Pancreas (tissue), 10 donors: ENCODE results near the gene VPS26B. TPM values are rescaled to one million over a fixed set of nuclear protein-coding genes. Genes with fewer than 3 reads are reported as not detected.
"Not testable (repeated sequence)": the region's sequence is repeated elsewhere in the genome, so short reads cannot be mapped to it uniquely, and the experiment has no call there.

ENCODE experiments used
- ATAC-seq, 4 donors: fragments of 200-7000 bp; cut with Tn5 transposase; one replicate each; pipeline versions ENCODE4 v1.8.0 to v1.9.1; 2020; ENCODE audit warnings: mild to moderate bottlenecking in 4 of 4, moderate library complexity in 4 of 4
- DNase-seq, 6 donors: peaks; one replicate each; pipeline ENCODE4 v3.0.0-alpha.2; 2020
- FAIRE-seq: peaks from 2 replicates; lab custom pipeline; 2012; peaks lifted over from hg19 to GRCh38; lab: Jason Lieb, UNC
- H3K27ac ChIP-seq, 4 donors: fragments of 200-600 bp; sonication (generic); 1 replicate in 3 of 4; 2 replicates in 1 of 4; pipeline versions ENCODE4 v1.5.0 to v1.8.0; 2020
- H3K27me3 ChIP-seq, 4 donors: fragments of 200-600 bp; one replicate each; pipeline ENCODE4 v1.8.0; 2021
- H3K36me3 ChIP-seq, 3 donors: fragments of 200-600 bp; sonication (generic) in 1 of 3; one replicate each; pipeline versions ENCODE4 v1.5.0 to v1.8.0; 2020 to 2021
- H3K4me1 ChIP-seq, 3 donors: fragments of 200-600 bp; one replicate each; pipeline ENCODE4 v1.8.0; 2021
- H3K4me3 ChIP-seq, 4 donors: fragments of 200-600 bp; sonication (generic) in 2 of 4; one replicate each; pipeline versions ENCODE4 v1.5.0 to v1.8.0; 2020 to 2021
- H3K9me3 ChIP-seq, 4 donors: fragments of 200-600 bp; one replicate each; pipeline ENCODE4 v1.8.0; 2021
- WGBS, 2 donors: extraction: QIAGEN DNeasy Blood & Tissue Kit; methylation state at CpG; one replicate each; pipeline ENCODE4 v1.1.7; 2013; 5-methylcytosine and 5-hydroxymethylcytosine counted together
- intact Hi-C, 3 donors: fragments of 100-400 bp; cut with DNase I; formaldehyde crosslinking; loops; one replicate each; pipeline versions ENCODE4 v1.11.1 to v1.14.2; 2022
- polyA plus RNA-seq, 2 donors: library from polyadenylated mRNA; stranded (reverse); fragments of 200-250 nt; gene quantifications; one replicate each; pipeline ENCODE4 v1.2.3, GENCODE V29; 2013
- total RNA-seq, 6 donors: library from RNA; stranded (reverse); fragmentation: NEBNext Ultra II Directional in 4 of 6; extraction: Animal tissue kit (Norgen Biotek cat#: 25700) in 4 of 6; gene quantifications; one replicate each; pipeline versions ENCODE4 v1.2.1 to v1.2.4, GENCODE V29; 2021 to 2023
- TF ChIP-seq, protein P1 (sequence below), 4 donors: fragments of 200-600 bp; sonication (generic) in 3 of 4; IDR thresholded peaks; one replicate each; pipeline versions ENCODE4 v1.5.0 to v1.8.0; 2021; ENCODE audit warnings: antibody characterized with exemption in 4 of 4
- donor health status: healthy with polysubstance abuse.
- donor health status: DM: no; HTN: no; CAD: no; lungs with moderate emphysema.
- donor health status: DM: no; HTN: no; CAD: no.
- donor health status: control.
- donor health status: control.
- donor health status: Bipolar disorder and iron deficiency.
- donor health status: DM: yes; HTN: yes; CAD: no.
- donor health status: DM: no; HTN: no; CAD: no.
- donor health status: DM: no; HTN: no; CAD: no.
- donor health status: DM: yes; HTN: yes; CAD: no.

VPS26B gene
- total RNA-seq (10 to 100 TPM; 21.6 to 30.1 (median 26.5) TPM), polyA plus RNA-seq (10 to 100 TPM; 18.1 to 30.3 TPM)

DNA sequence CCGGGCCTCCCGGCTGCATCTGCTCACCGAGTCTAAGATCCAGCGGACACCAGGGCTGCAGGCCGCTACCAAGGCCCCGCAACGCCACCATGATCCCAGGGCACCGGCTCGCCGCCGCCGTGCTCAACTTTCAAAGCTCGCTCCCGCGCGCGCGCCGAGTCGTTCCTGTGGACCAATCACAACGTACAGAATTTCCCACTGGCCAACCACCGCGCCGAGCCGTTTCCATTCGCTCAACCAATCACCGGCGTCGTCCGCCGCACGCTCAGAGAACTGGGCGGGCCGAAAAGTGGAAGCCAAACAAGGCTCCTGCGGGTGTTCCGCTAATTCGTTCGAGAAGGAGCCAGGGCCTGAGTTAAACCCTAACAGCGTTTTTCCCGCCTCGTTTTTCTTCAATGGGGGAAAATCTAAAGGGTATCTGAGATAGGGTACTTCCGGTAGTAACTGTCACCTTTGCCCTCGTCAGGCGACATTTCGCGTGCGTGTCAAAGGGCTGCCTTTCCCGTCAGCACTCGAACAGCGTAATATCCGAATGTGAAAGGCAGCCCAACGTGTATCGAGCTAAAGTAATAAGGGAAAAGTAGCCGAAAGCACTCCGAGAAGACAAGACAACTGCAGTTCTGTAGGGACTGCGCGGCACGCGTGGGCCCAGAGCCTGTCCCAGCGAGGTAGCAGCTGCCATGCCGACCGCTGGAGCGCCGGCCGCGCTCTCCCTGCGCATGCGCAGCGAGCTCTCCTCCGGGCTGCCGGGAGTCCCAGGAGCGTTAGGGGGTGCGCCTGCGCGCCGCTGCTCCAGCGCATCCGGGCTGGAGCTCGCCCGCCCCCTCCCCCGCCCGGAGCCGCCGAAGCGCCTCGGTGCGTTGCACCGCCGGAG, at the start of gene VPS26B, which contains the start of gene NCAPD3:
Gene VPS26B, plus strand, starts transcription at position 836 of the 874 bp plus-strand sequence. CDS start 452 bp downstream, outside the sequence.
Gene NCAPD3, minus strand, starts transcription at position 132 of the 874 bp plus-strand sequence. Its CDS starts 41 bp downstream, at position 91.
- DNase-seq, result peak; percentile 95 to 98 (median 96)
- Histone ChIP-seq H3K4me3 (peak within 1 kb of the TSS; percentile 65 to 76 (median 72)), H3K27me3 (no peaks in the 10 kb centered on the region), H3K9me3 (no peaks in the 10 kb centered on the region), H3K4me1 (peaks cover 0 to 30% (median 9%) of the 10 kb centered on the region in 3 donors), H3K36me3 (no peaks in the 10 kb centered on the region), H3K27ac (peak within 1 kb of the TSS; percentile 89 to 97 (median 94))
- ATAC-seq, result peak; percentile 92 to 97 (median 94)
- FAIRE-seq, result peak; percentile 29
- TF ChIP-seq, protein P1, sequence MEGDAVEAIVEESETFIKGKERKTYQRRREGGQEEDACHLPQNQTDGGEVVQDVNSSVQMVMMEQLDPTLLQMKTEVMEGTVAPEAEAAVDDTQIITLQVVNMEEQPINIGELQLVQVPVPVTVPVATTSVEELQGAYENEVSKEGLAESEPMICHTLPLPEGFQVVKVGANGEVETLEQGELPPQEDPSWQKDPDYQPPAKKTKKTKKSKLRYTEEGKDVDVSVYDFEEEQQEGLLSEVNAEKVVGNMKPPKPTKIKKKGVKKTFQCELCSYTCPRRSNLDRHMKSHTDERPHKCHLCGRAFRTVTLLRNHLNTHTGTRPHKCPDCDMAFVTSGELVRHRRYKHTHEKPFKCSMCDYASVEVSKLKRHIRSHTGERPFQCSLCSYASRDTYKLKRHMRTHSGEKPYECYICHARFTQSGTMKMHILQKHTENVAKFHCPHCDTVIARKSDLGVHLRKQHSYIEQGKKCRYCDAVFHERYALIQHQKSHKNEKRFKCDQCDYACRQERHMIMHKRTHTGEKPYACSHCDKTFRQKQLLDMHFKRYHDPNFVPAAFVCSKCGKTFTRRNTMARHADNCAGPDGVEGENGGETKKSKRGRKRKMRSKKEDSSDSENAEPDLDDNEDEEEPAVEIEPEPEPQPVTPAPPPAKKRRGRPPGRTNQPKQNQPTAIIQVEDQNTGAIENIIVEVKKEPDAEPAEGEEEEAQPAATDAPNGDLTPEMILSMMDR (IDR thresholded peaks at IDR 0.05), result no peak
- WGBS, 2 donors, result 0 to 1% methylated on average over 50 to 89 of the region's 89 CpGs
- intact Hi-C loops, result no loop called here

DNA sequence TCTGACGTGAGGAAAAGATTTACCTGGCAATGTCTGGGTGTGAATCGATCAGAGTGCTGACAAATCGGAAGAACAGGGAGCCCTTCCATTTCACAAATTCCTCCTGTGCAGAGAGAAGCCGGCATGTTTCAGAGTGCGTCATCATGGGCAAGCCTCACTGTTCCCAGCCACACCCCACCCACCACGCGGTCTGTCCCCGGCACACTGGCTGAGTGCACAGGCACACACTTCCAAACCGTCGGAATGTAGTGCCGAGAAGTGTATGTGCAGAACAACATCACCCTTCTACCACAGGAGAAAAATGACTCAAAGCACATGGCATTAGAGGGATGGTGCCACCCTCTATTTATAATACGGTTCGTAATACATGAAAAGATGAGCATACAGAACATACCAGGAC, 48.2 kb upstream of the VPS26B start:
- peaks cover 0 to 15% (median 0%) of the 10 kb centered on the region in 3 donors for H3K36me3 ChIP-seq
- no peak for ATAC-seq

DNA sequence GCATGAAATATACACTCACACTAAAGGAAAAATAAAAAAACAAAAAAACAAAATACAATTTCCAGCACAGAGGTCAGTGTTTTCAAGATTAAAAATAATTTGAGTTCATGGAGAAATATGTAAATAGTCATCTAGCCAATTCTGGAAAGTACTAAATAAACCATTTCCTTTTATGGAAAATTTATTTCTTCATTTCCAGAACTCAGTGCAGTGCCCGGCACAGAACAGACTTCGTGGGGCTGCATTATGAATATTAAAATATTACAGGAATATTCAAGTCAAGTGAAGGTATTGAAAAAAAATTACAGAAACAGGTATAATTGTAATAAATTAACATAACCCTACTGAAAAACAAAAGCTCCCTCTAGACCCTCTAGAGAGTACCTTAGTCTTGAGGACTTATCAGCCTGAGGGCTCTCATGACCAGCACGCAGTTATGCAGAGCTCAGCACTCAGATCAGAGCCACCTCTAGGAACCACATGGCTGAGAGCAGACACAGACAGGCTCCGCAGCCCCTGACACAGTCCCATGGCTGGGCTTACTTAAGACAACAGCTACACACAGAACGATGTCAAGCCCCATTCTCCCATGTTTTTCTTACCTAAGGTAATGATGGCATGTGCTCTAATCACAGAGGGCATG, 46.3 kb upstream of the VPS26B start:
- no peak overlapping the region for H3K27ac ChIP-seq
- H3K36me3 ChIP-seq, result peaks cover 0 to 15% (median 0%) of the 10 kb centered on the region in 3 donors
- DNase-seq (no peak), FAIRE-seq (no peak), ATAC-seq (no peak)
- TF ChIP-seq, protein P1 (IDR thresholded peaks at IDR 0.05), result no peak
- WGBS, 2 donors, result 82 to 91% methylated on average over 5 of the region's 5 CpGs
- no peaks in the 10 kb centered on the region for H3K9me3 ChIP-seq
- intact Hi-C loops, result no loop called here
- no peaks in the 10 kb centered on the region for H3K27me3 ChIP-seq
- H3K4me3 ChIP-seq, result no peak overlapping the region
- H3K4me1 ChIP-seq, result no peaks in the 10 kb centered on the region

More for the DNA sequence above, 48.2 kb upstream of the VPS26B start:
- intact Hi-C loops, result no loop called here
- Histone ChIP-seq H3K27ac (no peak overlapping the region), H3K27me3 (no peaks in the 10 kb centered on the region), H3K9me3 (no peaks in the 10 kb centered on the region), H3K4me3 (no peak overlapping the region), H3K4me1 (no peaks in the 10 kb centered on the region)
- no peak for DNase-seq
- no peak for FAIRE-seq
- WGBS, 2 donors, result 93 to 96% methylated on average over 13 of the region's 13 CpGs
- TF ChIP-seq, protein P1 (IDR thresholded peaks at IDR 0.05), result no peak

DNA sequence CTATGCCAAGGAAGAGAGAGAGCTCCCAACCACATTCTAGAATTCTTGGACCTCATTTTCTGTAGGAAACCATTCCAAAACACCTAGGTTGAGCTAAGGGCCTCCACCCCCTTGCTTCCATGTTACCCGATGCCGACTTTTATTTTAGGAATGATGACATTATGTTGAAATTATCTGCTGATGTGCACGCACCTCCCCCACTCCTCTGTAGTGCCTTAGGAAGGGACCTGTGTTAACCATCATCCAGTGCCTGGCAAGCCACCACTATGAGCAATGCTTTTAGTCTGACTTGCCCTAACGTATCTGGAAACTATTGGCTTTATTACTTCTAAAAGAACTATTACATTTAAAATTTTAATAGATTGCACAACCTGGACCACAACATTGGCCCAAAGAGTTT, 42.8 kb upstream of the VPS26B start:
- no peak for FAIRE-seq
- TF ChIP-seq, protein P1 (IDR thresholded peaks at IDR 0.05), result no peak
- intact Hi-C loops, result no loop called here
- Histone ChIP-seq H3K4me1 (no peaks in the 10 kb centered on the region), H3K27ac (no peak overlapping the region), H3K9me3 (no peaks in the 10 kb centered on the region), H3K36me3 (peaks cover 0 to 9% (median 0%) of the 10 kb centered on the region in 3 donors), H3K4me3 (no peak overlapping the region), H3K27me3 (no peaks in the 10 kb centered on the region)
- 94 to 95% methylated on average over 4 of the region's 4 CpGs for WGBS, 2 donors
- ATAC-seq, result no peak
- DNase-seq, result no peak

DNA sequence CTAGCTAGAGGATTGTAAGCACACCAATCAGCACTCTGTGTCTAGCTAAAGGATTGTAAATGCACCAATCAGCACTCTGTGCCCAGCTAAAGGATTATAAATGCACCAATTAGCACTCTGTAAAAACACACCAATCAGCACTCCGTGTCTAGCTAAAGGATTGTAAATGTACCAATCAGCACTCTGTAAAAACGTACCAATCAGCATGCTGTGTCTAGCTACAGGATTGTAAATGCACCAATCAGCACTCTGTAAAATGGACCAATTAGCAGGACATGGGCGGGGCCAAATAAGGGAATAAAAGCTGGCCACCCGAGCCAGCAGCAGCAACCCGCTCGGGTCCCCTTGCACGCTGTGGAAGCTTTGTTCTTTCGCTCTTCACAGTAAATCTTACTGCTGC, 36.4 kb upstream of the VPS26B start:
- FAIRE-seq, H3K4me1 ChIP-seq, ATAC-seq, intact Hi-C loops, H3K27ac ChIP-seq, H3K9me3 ChIP-seq, H3K4me3 ChIP-seq, DNase-seq, H3K27me3 ChIP-seq: not testable (repeated sequence)
- WGBS, 2 donors, result 98 to 99% methylated on average over 8 of the region's 8 CpGs
- peaks cover 0 to 27% (median 11%) of the 10 kb centered on the region in 3 donors for H3K36me3 ChIP-seq
